Mononuclear cell (primary cell): ENCODE measurements around the gene GBP2. TPM values are rescaled to one million over a fixed set of nuclear protein-coding genes. Genes with fewer than 3 reads are reported as not detected.

Experiments
- total RNA-seq: library from RNA; depleted of rRNA; stranded (reverse); fragments of >200 nt; gene quantifications from one replicate; pipeline ENCODE4 v1.2.3, GENCODE V29; 2012

Gene GBP2
- total RNA-seq, 1 donor = 161 TPM

Other genes with a start within 250 kb of the GBP2 start
- gene GTF2B, start 234.5 kb downstream of the GBP2 start, total RNA-seq = 174 TPM
- gene KYAT3, start 133.5 kb downstream of the GBP2 start, total RNA-seq = 16.7 TPM
- gene RBMXL1, start 133.5 kb downstream of the GBP2 start, total RNA-seq = 28.1 TPM
- 29.1 TPM for gene GBP3, start 103.2 kb downstream of the GBP2 start, total RNA-seq
- gene GBP1, start 60.9 kb downstream of the GBP2 start, total RNA-seq = 46.3 TPM
- not detected for gene GBP7, start 49.9 kb upstream of the GBP2 start, total RNA-seq
- gene GBP4, start 72.8 kb upstream of the GBP2 start, total RNA-seq = 21.8 TPM
- 62.4 TPM for gene GBP5, start 146.7 kb upstream of the GBP2 start, total RNA-seq
- 0.21 TPM for gene GBP6, start 237.9 kb upstream of the GBP2 start, total RNA-seq